ENCODE results near the gene CTNND2. TPM values are rescaled to one million over a fixed set of nuclear protein-coding genes. Genes with fewer than 3 reads are reported as not detected.

CTNND2 gene
- total RNA-seq, 1 donor from 2014 or later = 0.29 TPM

- no peak for DNase-seq (ENCODE audit: low read depth)
- peaks cover 4% of the 10 kb centered on the region for H3K27me3 ChIP-seq (ENCODE audit: control insufficient read depth, insufficient read depth, low read length)
- no peak for TF ChIP-seq CTCF (IDR thresholded peaks at IDR 0.05; ENCODE audit: insufficient read depth, low read length, poor library complexity, severe bottlenecking)
- no peak overlapping the region for H3K4me3 ChIP-seq (ENCODE audit: low read depth, low read length)
- H3K36me3 ChIP-seq (ENCODE audit: control insufficient read depth, insufficient read depth, low read length) = no peaks in the 10 kb centered on the region
These were observed 915.6 kb downstream of the CTNND2 start for GRCh38 chr5:10988622-10989021.

GRCh38 chr5:10987925-10988504, 916.2 kb downstream of the CTNND2 start:
- no peak overlapping the region for H3K4me3 ChIP-seq (ENCODE audit: low read depth, low read length)
- H3K27me3 ChIP-seq (ENCODE audit: control insufficient read depth, insufficient read depth, low read length) = peaks cover 4% of the 10 kb centered on the region
- DNase-seq (ENCODE audit: low read depth) = peak; percentile 19
- H3K36me3 ChIP-seq (ENCODE audit: control insufficient read depth, insufficient read depth, low read length) = no peaks in the 10 kb centered on the region
- peak; percentile 94 for TF ChIP-seq CTCF (IDR thresholded peaks at IDR 0.05; ENCODE audit: insufficient read depth, low read length, poor library complexity, severe bottlenecking)

GRCh38 chr5:10987276-10987924, 916.8 kb downstream of the CTNND2 start:
- TF ChIP-seq CTCF (IDR thresholded peaks at IDR 0.05; ENCODE audit: insufficient read depth, low read length, poor library complexity, severe bottlenecking) = no peak
- Histone ChIP-seq H3K4me3 (ENCODE audit: low read depth, low read length) (no peak overlapping the region), H3K27me3 (ENCODE audit: control insufficient read depth, insufficient read depth, low read length) (peaks cover 4% of the 10 kb centered on the region), H3K36me3 (ENCODE audit: control insufficient read depth, insufficient read depth, low read length) (no peaks in the 10 kb centered on the region)
- no peak for DNase-seq (ENCODE audit: low read depth)

- peaks cover 2% of the 10 kb centered on the region for H3K27me3 ChIP-seq (ENCODE audit: control insufficient read depth, insufficient read depth, low read length)
- H3K36me3 ChIP-seq (ENCODE audit: control insufficient read depth, insufficient read depth, low read length) = no peaks in the 10 kb centered on the region
- no peak for DNase-seq (ENCODE audit: low read depth)
- H3K4me3 ChIP-seq (ENCODE audit: low read depth, low read length) = no peak overlapping the region
- TF ChIP-seq CTCF (IDR thresholded peaks at IDR 0.05; ENCODE audit: insufficient read depth, low read length, poor library complexity, severe bottlenecking) = no peak
These were observed 918.5 kb downstream of the CTNND2 start for GRCh38 chr5:10985721-10986110.

- Histone ChIP-seq H3K36me3 (ENCODE audit: control insufficient read depth, insufficient read depth, low read length) (no peaks in the 10 kb centered on the region), H3K4me3 (ENCODE audit: low read depth, low read length) (no peak overlapping the region), H3K27me3 (ENCODE audit: control insufficient read depth, insufficient read depth, low read length) (peaks cover 2% of the 10 kb centered on the region)
- no peak for DNase-seq (ENCODE audit: low read depth)
- TF ChIP-seq CTCF (IDR thresholded peaks at IDR 0.05; ENCODE audit: insufficient read depth, low read length, poor library complexity, severe bottlenecking) = no peak
These were observed 919.0 kb downstream of the CTNND2 start for GRCh38 chr5:10985091-10985720.
